Ovary (tissue), 3 donors: ENCODE data around the gene THAP3.

Experiments used
- CTCF ChIP-seq, 3 donors: fragments of 450-650 bp in 2 of 3; fragments of 200-600 bp in 1 of 3; IDR thresholded peaks; one replicate each; pipeline versions ENCODE4 v1.5.1 to v1.8.0; 2016 to 2022; ENCODE audit warnings: antibody characterized with exemption in 3 of 3, mild to moderate bottlenecking in 1 of 3
- EP300 ChIP-seq: sonication (generic); formaldehyde crosslinking; IDR thresholded peaks from one replicate; pipeline ENCODE4 v1.6.1; 2017; ENCODE audit warnings: antibody characterized with exemption
- POLR2A ChIP-seq: fragments of 450-650 bp; IDR thresholded peaks from one replicate; pipeline ENCODE4 v1.6.1; 2017; ENCODE audit warnings: antibody characterized with exemption, mild to moderate bottlenecking, moderate library complexity
- donor health status: DM: no; HTN: no; CAD: no.

DNA sequence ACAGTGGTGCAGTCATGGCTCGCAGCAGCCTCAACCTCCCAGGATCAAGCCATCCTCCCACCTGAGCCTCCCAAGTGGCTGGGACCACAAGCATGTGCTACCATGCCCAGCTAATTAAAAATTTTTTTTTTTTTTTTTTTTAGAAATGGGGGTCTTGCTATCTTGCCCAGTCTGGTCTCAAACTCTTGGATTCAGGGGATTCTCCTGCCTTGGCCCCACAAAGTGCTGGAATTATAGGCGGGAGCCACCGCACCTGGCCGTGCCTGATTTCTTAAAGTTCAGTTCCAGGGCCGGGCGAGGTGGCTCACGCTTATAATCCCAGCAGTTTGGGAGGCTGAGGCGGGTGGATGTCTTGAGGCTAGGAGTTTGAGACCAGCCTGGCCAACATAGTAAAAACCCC lies 6.4 kb downstream of the THAP3 start:
- TF ChIP-seq CTCF (IDR thresholded peaks at IDR 0.05) (no peak), POLR2A (no peak), EP300 (no peak)
